Transverse colon (tissue), 4 donors: ENCODE data around the gene TAF3. TPM values are rescaled to one million over a fixed set of nuclear protein-coding genes. Genes with fewer than 3 reads are reported as not detected.

Experiments
- DNase-seq: peaks from one replicate; pipeline ENCODE4 v3.0.0-alpha.2; 2019
- H3K27ac ChIP-seq, 4 donors: fragments of 200-600 bp; sonication (generic); 2 replicates each; pipeline ENCODE4 v1.5.1; 2016 to 2018; ENCODE audit warnings: inconsistent platforms in 4 of 4
- H3K27me3 ChIP-seq: fragments of 200-600 bp; sonication (generic); 2 replicates; pipeline ENCODE4 v1.5.1; 2017; ENCODE audit warnings: inconsistent platforms
- H3K36me3 ChIP-seq, 4 donors: fragments of 200-600 bp; sonication (generic); 2 replicates each; pipeline ENCODE4 v1.5.1; 2017 to 2019; ENCODE audit warnings: inconsistent platforms in 4 of 4
- H3K4me1 ChIP-seq, 4 donors: fragments of 200-600 bp; sonication (generic); 2 replicates each; pipeline ENCODE4 v1.5.1; 2017 to 2020; ENCODE audit warnings: inconsistent platforms in 4 of 4
- H3K4me3 ChIP-seq, 4 donors: fragments of 200-600 bp; sonication (generic); 1 replicate in 1 of 4; 2 replicates in 3 of 4; pipeline versions ENCODE4 v1.5.1 to v1.6.1; 2017 to 2019; ENCODE audit warnings: inconsistent platforms in 4 of 4
- H3K9me3 ChIP-seq, 2 donors: fragments of 200-600 bp; sonication (generic); 2 replicates each; pipeline ENCODE4 v1.5.1; 2017 to 2019; ENCODE audit warnings: inconsistent platforms in 2 of 2
- EP300 ChIP-seq: sonication (generic); formaldehyde crosslinking; IDR thresholded peaks from one replicate; pipeline ENCODE4 v1.6.1; 2017; ENCODE audit warnings: antibody characterized with exemption, low read depth
- POLR2A ChIP-seq: fragments of 450-650 bp; IDR thresholded peaks from one replicate; pipeline ENCODE4 v1.6.1; 2016; ENCODE audit warnings: antibody characterized with exemption, mild to moderate bottlenecking, moderate library complexity
- POLR2AphosphoS5 ChIP-seq, 3 donors: sonication (generic); formaldehyde crosslinking; IDR thresholded peaks; one replicate each; pipeline ENCODE4 v1.6.1; 2016; ENCODE audit warnings: antibody characterized with exemption in 3 of 3
- WGBS, 2 donors: methylation state at CpG; one replicate each; pipeline ENCODE4 v1.1.5; 2018; ENCODE audit warnings: low coverage in 1 of 2; 5-methylcytosine and 5-hydroxymethylcytosine counted together
- in situ Hi-C, 4 donors: fragments of 200-750 bp; cut with MboI; loops; one replicate each; pipeline versions ENCODE4 v1.15.0 to v1.15.1; 2017; ENCODE audit warnings: low sequenced_read_pairs in 3 of 4, low pct_ligation_motif_present in 1 of 4, low pct_unique_long_range_greater_than_20kb in 1 of 4
- intact Hi-C: fragments of 100-400 bp; cut with DNase I; formaldehyde crosslinking; loops from one replicate; pipeline ENCODE4 v1.15.1; 2023; ENCODE audit warnings: low total_unique reads
- total RNA-seq, 4 donors: library from RNA; depleted of rRNA; stranded (reverse); fragments of >200 nt; gene quantifications; one replicate each; pipeline ENCODE4 v1.1.0, GENCODE V29; 2016
- TF ChIP-seq, protein P1 (sequence below), 5 experiments: fragments of 200-600 bp in 3 of 5; fragments of 450-650 bp in 2 of 5; sonication (generic) in 3 of 5; IDR thresholded peaks; 1 replicate in 2 of 5; 2 replicates in 3 of 5; pipeline ENCODE4 v1.5.1; 2016 to 2017; ENCODE audit warnings: antibody characterized with exemption in 5 of 5, inconsistent platforms in 3 of 5, mild to moderate bottlenecking in 2 of 5, moderate library complexity in 1 of 5

TAF3 gene
- total RNA-seq, 4 donors from 2014 or later = 4.8 to 35.6 (median 9.6) TPM

GRCh38 chr10:7891634-7892033, 73.3 kb downstream of the TAF3 start:
- H3K9me3 ChIP-seq = no peaks in the 10 kb centered on the region
- no peak for DNase-seq
- no peaks in the 10 kb centered on the region for H3K27me3 ChIP-seq
- no peaks in the 10 kb centered on the region for H3K36me3 ChIP-seq
- intact Hi-C loops (no loop called here), in situ Hi-C loops (no loop called here)
- TF ChIP-seq EP300 (no peak), POLR2A (no peak), POLR2AphosphoS5 (IDR thresholded peaks at IDR 0.05) (no peak)
- TF ChIP-seq, protein P1, sequence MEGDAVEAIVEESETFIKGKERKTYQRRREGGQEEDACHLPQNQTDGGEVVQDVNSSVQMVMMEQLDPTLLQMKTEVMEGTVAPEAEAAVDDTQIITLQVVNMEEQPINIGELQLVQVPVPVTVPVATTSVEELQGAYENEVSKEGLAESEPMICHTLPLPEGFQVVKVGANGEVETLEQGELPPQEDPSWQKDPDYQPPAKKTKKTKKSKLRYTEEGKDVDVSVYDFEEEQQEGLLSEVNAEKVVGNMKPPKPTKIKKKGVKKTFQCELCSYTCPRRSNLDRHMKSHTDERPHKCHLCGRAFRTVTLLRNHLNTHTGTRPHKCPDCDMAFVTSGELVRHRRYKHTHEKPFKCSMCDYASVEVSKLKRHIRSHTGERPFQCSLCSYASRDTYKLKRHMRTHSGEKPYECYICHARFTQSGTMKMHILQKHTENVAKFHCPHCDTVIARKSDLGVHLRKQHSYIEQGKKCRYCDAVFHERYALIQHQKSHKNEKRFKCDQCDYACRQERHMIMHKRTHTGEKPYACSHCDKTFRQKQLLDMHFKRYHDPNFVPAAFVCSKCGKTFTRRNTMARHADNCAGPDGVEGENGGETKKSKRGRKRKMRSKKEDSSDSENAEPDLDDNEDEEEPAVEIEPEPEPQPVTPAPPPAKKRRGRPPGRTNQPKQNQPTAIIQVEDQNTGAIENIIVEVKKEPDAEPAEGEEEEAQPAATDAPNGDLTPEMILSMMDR (IDR thresholded peaks at IDR 0.05) = no peak
- 27 to 40% methylated on average over 1 of the region's 1 CpG for WGBS, 2 donors
- peaks cover 0 to 6% (median 3%) of the 10 kb centered on the region in 4 donors for H3K4me1 ChIP-seq
- no peak overlapping the region for H3K27ac ChIP-seq
- no peak overlapping the region for H3K4me3 ChIP-seq

GRCh38 chr10:7892146-7892545, 73.8 kb downstream of the TAF3 start:
- no peaks in the 10 kb centered on the region for H3K9me3 ChIP-seq

DNA sequence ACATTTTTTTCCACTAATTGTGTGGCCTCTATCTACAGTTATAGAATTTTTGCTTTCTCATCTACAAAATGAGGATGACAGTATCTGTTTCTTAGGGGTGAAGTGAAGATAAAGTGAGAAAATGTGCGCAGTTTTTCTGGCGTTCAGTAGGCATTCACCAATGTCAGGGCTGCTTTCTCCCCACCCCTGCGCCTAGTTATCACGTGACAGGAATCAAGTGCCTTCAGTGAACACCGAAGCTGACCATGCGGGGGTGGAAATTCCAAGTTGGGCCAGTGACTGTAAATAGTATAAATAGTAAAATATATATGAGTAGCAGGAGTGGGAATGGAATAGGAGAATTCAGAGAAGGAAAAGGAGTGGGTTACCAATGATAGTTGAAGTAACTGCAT, 77.4 kb downstream of the TAF3 start:
- in situ Hi-C loops (no loop called here), intact Hi-C loops (no loop called here)
- TF ChIP-seq, protein P1 (IDR thresholded peaks at IDR 0.05) = no peak
- TF ChIP-seq POLR2AphosphoS5 (IDR thresholded peaks at IDR 0.05) = no peak
- no peak for TF ChIP-seq POLR2A
- TF ChIP-seq EP300 = no peak

More at GRCh38 chr10:7892146-7892545, 73.8 kb downstream of the TAF3 start:
- TF ChIP-seq POLR2A (no peak), POLR2AphosphoS5 (IDR thresholded peaks at IDR 0.05) (no peak), EP300 (no peak)
- TF ChIP-seq, protein P1 (IDR thresholded peaks at IDR 0.05) = no peak
- in situ Hi-C loops = no loop called here
- H3K36me3 ChIP-seq = no peaks in the 10 kb centered on the region
- H3K4me1 ChIP-seq = peaks cover 0 to 6% (median 2%) of the 10 kb centered on the region in 4 donors
- intact Hi-C loops = no loop called here
- no peak overlapping the region for H3K4me3 ChIP-seq
- DNase-seq = no peak
- no peaks in the 10 kb centered on the region for H3K27me3 ChIP-seq
- no peak overlapping the region for H3K27ac ChIP-seq

DNA sequence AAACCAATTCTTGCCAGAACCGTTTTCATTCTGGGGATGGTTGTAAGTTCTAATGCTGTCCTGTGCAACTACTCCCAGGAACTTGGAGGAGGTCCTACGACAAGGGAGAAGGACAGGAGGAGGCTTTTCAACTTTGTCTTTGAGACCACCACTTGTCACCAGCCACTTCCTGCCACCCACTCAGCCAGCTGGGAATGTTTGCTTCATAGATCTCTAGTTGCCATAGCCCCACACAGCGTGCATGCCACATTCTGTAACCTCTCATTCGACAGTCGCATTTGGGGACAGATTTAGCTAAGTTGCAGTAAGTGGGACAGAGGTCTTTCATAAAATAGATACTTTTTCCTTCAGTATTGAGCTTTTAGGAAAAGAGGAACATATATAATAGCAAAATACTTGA, 78.0 kb downstream of the TAF3 start:
- Histone ChIP-seq H3K9me3 (no peaks in the 10 kb centered on the region), H3K27ac (no peak overlapping the region), H3K27me3 (no peaks in the 10 kb centered on the region), H3K4me1 (no peaks in the 10 kb centered on the region), H3K36me3 (no peaks in the 10 kb centered on the region), H3K4me3 (no peak overlapping the region)
- WGBS, 2 donors = 91 to 93% methylated on average over 4 to 5 of the region's 5 CpGs
- intact Hi-C loops (no loop called here), in situ Hi-C loops (no loop called here)
- no peak for DNase-seq
- TF ChIP-seq, protein P1 (IDR thresholded peaks at IDR 0.05) = no peak
- TF ChIP-seq POLR2AphosphoS5 (IDR thresholded peaks at IDR 0.05) (no peak), POLR2A (no peak), EP300 (no peak)

More for the DNA sequence above, 77.4 kb downstream of the TAF3 start:
- DNase-seq = no peak
- no peaks in the 10 kb centered on the region for H3K36me3 ChIP-seq
- H3K9me3 ChIP-seq = no peaks in the 10 kb centered on the region
- 88 to 96% methylated on average over 6 of the region's 6 CpGs for WGBS, 2 donors
- H3K27ac ChIP-seq = no peak overlapping the region
- H3K4me1 ChIP-seq = peaks cover 0 to 4% (median 1%) of the 10 kb centered on the region in 4 donors
- H3K4me3 ChIP-seq = no peak overlapping the region
- H3K27me3 ChIP-seq = no peaks in the 10 kb centered on the region
